ENCODE measurements around the gene SIN3A. TPM values are rescaled to one million over a fixed set of nuclear protein-coding genes. Genes with fewer than 3 reads are reported as not detected.

SIN3A gene
- total RNA-seq, 2 donors from 2014 or later = 51.0 to 98.6 TPM

GRCh38 chr15:75358771-75359536 is 92.5 kb downstream of the SIN3A start:
- Histone ChIP-seq H3K36me3 (peaks cover 0 to 10% of the 10 kb centered on the region in 2 donors), H3K27me3 (replicated peaks; ENCODE audit: insufficient read depth) (no peaks in the 10 kb centered on the region), H3K4me3 (no peak overlapping the region), H3K4me1 (replicated peaks) (no peaks in the 10 kb centered on the region), H3K27ac (no peak overlapping the region), H3K9me3 (no peaks in the 10 kb centered on the region)
- no peak for DNase-seq (ENCODE audit: low spot score)
- intact Hi-C loops (cut with DNase I) = no loop called here
- 96% methylated on average over 10 of the region's 10 CpGs for WGBS
- TF ChIP-seq POLR2AphosphoS5 (IDR thresholded peaks at IDR 0.05) = no peak
- TF ChIP-seq CTCF (IDR thresholded peaks at IDR 0.05) = no peak
- TF ChIP-seq POLR2A (IDR thresholded peaks at IDR 0.05) = no peak

- Histone ChIP-seq H3K36me3 (peaks cover 0 to 10% of the 10 kb centered on the region in 2 donors), H3K27me3 (replicated peaks; ENCODE audit: insufficient read depth) (no peaks in the 10 kb centered on the region)
- 91% methylated on average over 16 of the region's 17 CpGs for WGBS
These were observed 93.4 kb downstream of the SIN3A start for GRCh38 chr15:75357976-75358673.

GRCh38 chr15:75356517-75356916 is 95.0 kb downstream of the SIN3A start:
- Histone ChIP-seq H3K4me3 (no peak overlapping the region), H3K27ac (no peak overlapping the region), H3K36me3 (peaks cover 0 to 10% of the 10 kb centered on the region in 2 donors), H3K4me1 (replicated peaks) (no peaks in the 10 kb centered on the region), H3K27me3 (replicated peaks; ENCODE audit: insufficient read depth) (no peaks in the 10 kb centered on the region), H3K9me3 (no peaks in the 10 kb centered on the region)
- intact Hi-C loops (cut with DNase I) = no loop called here
- DNase-seq (ENCODE audit: low spot score) = no peak
- no peak for TF ChIP-seq POLR2A (IDR thresholded peaks at IDR 0.05)
- no peak for TF ChIP-seq CTCF (IDR thresholded peaks at IDR 0.05)
- TF ChIP-seq POLR2AphosphoS5 (IDR thresholded peaks at IDR 0.05) = no peak
- 91% methylated on average over 20 of the region's 20 CpGs for WGBS

More at GRCh38 chr15:75357976-75358673, 93.4 kb downstream of the SIN3A start:
- Histone ChIP-seq H3K4me1 (replicated peaks) (no peaks in the 10 kb centered on the region), H3K27ac (no peak overlapping the region), H3K4me3 (no peak overlapping the region), H3K9me3 (no peaks in the 10 kb centered on the region)
- TF ChIP-seq CTCF (IDR thresholded peaks at IDR 0.05) = no peak
- no peak for TF ChIP-seq POLR2AphosphoS5 (IDR thresholded peaks at IDR 0.05)
- TF ChIP-seq POLR2A (IDR thresholded peaks at IDR 0.05) = no peak
- intact Hi-C loops (cut with DNase I) = no loop called here
- DNase-seq (ENCODE audit: low spot score) = no peak

- Histone ChIP-seq H3K27me3 (replicated peaks; ENCODE audit: insufficient read depth) (no peaks in the 10 kb centered on the region), H3K4me1 (replicated peaks) (no peaks in the 10 kb centered on the region), H3K4me3 (no peak overlapping the region), H3K9me3 (no peaks in the 10 kb centered on the region), H3K36me3 (peaks cover 0 to 10% of the 10 kb centered on the region in 2 donors), H3K27ac (no peak overlapping the region)
- DNase-seq (ENCODE audit: low spot score) = no peak
- 78% methylated on average over 24 of the region's 28 CpGs for WGBS
- TF ChIP-seq POLR2A (IDR thresholded peaks at IDR 0.05) (no peak), POLR2AphosphoS5 (IDR thresholded peaks at IDR 0.05) (no peak), CTCF (IDR thresholded peaks at IDR 0.05) (no peak)
- intact Hi-C loops (cut with DNase I) = no loop called here
These were observed 95.5 kb downstream of the SIN3A start for GRCh38 chr15:75356006-75356405.

All from prostate gland (tissue), 2 donors.